ENCODE data around the gene ZNF205. TPM values are rescaled to one million over a fixed set of nuclear protein-coding genes. Genes with fewer than 3 reads are reported as not detected.

ZNF205 gene
- total and polyA plus RNA-seq, 9 of the 15 experiments (the other 6 are each of a cell fraction or from before 2014, with no cell fraction given), result 2.4 to 11.8 (median 5.1) TPM; not detected in 2

DNA sequence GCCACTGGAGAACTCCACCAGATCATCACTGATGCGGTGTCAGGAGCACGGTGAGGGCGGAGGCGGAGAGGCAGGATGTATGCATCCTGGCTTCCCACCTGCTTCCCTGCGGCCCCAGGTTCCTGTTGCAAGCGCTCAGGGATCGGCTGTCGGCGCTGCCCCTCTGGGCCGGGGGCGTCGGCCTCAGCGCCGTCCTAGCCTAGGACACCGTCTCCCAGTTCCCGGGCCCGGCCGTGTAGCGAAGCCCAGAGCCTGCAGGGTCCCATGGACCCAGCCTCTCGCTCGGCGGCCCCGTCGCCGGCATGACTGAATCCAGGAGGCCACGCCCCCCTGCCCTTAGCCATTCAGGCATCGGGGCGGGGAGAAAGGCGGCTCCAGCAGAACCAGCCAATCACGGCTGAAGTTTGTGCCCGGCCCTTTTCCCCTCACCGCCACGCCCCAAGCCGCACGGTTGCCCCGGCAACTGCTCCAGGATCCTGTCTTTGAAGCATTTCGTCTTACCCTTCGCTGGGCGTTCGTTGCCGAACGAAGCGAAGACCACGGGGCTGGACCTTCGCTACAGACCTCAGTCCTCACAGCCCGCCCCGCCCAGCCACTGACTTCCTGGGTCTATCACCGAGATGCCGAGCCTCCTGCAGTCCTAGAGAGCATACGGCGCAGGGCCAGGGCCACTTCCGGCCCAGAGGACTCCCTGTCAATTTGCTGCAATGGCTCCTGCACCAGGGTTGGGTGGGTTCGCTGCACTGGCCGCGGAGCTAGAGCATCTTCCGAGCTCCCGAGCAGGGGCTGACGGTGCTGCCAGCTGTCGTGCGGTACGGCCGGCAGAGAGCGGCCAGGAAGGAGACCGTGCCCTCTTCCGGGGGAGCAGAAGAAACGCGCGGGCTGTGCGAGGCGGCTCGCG lies 11.8 kb downstream of the ZNF205 start (continued):
- no peak for TF ChIP-seq TFE3 (CRISPR knock-in tag; IDR thresholded peaks at IDR 0.05)
- no peak for TF ChIP-seq ZC3H8 (IDR thresholded peaks at IDR 0.05)
- TF ChIP-seq, protein P1, sequence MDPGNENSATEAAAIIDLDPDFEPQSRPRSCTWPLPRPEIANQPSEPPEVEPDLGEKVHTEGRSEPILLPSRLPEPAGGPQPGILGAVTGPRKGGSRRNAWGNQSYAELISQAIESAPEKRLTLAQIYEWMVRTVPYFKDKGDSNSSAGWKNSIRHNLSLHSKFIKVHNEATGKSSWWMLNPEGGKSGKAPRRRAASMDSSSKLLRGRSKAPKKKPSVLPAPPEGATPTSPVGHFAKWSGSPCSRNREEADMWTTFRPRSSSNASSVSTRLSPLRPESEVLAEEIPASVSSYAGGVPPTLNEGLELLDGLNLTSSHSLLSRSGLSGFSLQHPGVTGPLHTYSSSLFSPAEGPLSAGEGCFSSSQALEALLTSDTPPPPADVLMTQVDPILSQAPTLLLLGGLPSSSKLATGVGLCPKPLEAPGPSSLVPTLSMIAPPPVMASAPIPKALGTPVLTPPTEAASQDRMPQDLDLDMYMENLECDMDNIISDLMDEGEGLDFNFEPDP (CRISPR knock-in tag; IDR thresholded peaks at IDR 0.05), result no peak
- TF ChIP-seq HIVEP1 (CRISPR knock-in tag; IDR thresholded peaks at IDR 0.05), result no peak
- peak; percentile 42 to 68; a peak in 3 of 4 replicates for TF ChIP-seq MAZ (CRISPR knock-in tag; conservative IDR thresholded peaks at IDR 0.05 in 1 of 2, IDR thresholded peaks at IDR 0.05 in 1 of 2)
- TF ChIP-seq ZBTB17 (CRISPR knock-in tag; IDR thresholded peaks at IDR 0.05), result 0 out of 2 replicates have a peak, but pooled peaks have one; percentile 28
- TF ChIP-seq SRF (CRISPR knock-in tag; IDR thresholded peaks at IDR 0.05), result peak in 1 of 2 experiments; percentile 83; a peak in 1 of 4 replicates
- no peak for TF ChIP-seq SMAD4 (CRISPR knock-in tag; conservative IDR thresholded peaks at IDR 0.05)
- TF ChIP-seq RFX1 (IDR thresholded peaks at IDR 0.05), result peak; percentile 98
- TF ChIP-seq ZNF561 (CRISPR knock-in tag; conservative IDR thresholded peaks at IDR 0.05), result no peak
- no peak for TF ChIP-seq NR1H2 (CRISPR knock-in tag; IDR thresholded peaks at IDR 0.05)
- TF ChIP-seq ELK3 (CRISPR knock-in tag; IDR thresholded peaks at IDR 0.05), result no peak
- no peak; a peak in 1 of 4 replicates for TF ChIP-seq NONO (IDR thresholded peaks at IDR 0.05; ENCODE audit: low read depth in 2 of 2, low read length in 1 of 2)
- TF ChIP-seq, protein P2, sequence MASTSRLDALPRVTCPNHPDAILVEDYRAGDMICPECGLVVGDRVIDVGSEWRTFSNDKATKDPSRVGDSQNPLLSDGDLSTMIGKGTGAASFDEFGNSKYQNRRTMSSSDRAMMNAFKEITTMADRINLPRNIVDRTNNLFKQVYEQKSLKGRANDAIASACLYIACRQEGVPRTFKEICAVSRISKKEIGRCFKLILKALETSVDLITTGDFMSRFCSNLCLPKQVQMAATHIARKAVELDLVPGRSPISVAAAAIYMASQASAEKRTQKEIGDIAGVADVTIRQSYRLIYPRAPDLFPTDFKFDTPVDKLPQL (IDR thresholded peaks at IDR 0.05; ENCODE audit: extremely low read depth, insufficient read length), result no peak
- peak; percentile 96 for TF ChIP-seq SP1 (CRISPR knock-in tag; IDR thresholded peaks at IDR 0.05)
- TF ChIP-seq SPI1 (IDR thresholded peaks at IDR 0.05; ENCODE audit: borderline replicate concordance, low read depth, low read length), result no peak
- TF ChIP-seq PHB (CRISPR knock-in tag; IDR thresholded peaks at IDR 0.05), result no peak
- TF ChIP-seq ERF (CRISPR knock-in tag; IDR thresholded peaks at IDR 0.05), result peak; percentile 67; the same call in 1 of the 2 replicates
- 0 out of 2 replicates have a peak, but pooled peaks have one; percentile 28 for TF ChIP-seq CBX1 (IDR thresholded peaks at IDR 0.05; ENCODE audit: low read depth)
- no peak for TF ChIP-seq TAL1 (IDR thresholded peaks at IDR 0.05)
- TF ChIP-seq, protein P3, sequence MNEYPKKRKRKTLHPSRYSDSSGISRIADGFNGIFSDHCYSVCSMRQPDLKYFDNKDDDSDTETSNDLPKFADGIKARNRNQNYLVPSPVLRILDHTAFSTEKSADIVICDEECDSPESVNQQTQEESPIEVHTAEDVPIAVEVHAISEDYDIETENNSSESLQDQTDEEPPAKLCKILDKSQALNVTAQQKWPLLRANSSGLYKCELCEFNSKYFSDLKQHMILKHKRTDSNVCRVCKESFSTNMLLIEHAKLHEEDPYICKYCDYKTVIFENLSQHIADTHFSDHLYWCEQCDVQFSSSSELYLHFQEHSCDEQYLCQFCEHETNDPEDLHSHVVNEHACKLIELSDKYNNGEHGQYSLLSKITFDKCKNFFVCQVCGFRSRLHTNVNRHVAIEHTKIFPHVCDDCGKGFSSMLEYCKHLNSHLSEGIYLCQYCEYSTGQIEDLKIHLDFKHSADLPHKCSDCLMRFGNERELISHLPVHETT (CRISPR knock-in tag; conservative IDR thresholded peaks at IDR 0.05 in 1 of 2, IDR thresholded peaks at IDR 0.05 in 1 of 2), result no peak
